ENCODE data around the gene PDE2A.

PDE2A gene

GRCh38 chr11:72614381-72614780, 59.8 kb downstream of the PDE2A start:
- TF ChIP-seq CTCF (conservative IDR thresholded peaks at IDR 0.05; ENCODE audit: low read depth), result no peak
- H3K27ac ChIP-seq, result no peak overlapping the region
- ChIA-PET POLR2A (ENCODE audit: low non-redundant PET) (no interaction called here), CTCF (no interaction called here)
- no peak for DNase-seq (ENCODE audit: low spot score)

GRCh38 chr11:72613977-72614376, 60.2 kb downstream of the PDE2A start:
- CTCF ChIA-PET, result interaction anchor here (0.6 kb wide), 2 partner anchors 35 to 69 kb away, joined by 4 to 6 read pairs; no protein-coding TSS in a partner anchor
- H3K27ac ChIP-seq, result no peak overlapping the region
- TF ChIP-seq CTCF (conservative IDR thresholded peaks at IDR 0.05; ENCODE audit: low read depth), result no peak
- DNase-seq (ENCODE audit: low spot score), result no peak
- POLR2A ChIA-PET (ENCODE audit: low non-redundant PET), result no interaction called here

GRCh38 chr11:72613450-72613849, 60.8 kb downstream of the PDE2A start:
- CTCF ChIA-PET, result interaction anchor here (0.6 kb wide), 2 partner anchors 34 to 69 kb away, joined by 4 to 6 read pairs; no protein-coding TSS in a partner anchor
- POLR2A ChIA-PET (ENCODE audit: low non-redundant PET), result no interaction called here
- DNase-seq (ENCODE audit: low spot score), result no peak
- TF ChIP-seq CTCF (conservative IDR thresholded peaks at IDR 0.05; ENCODE audit: low read depth), result no peak
- H3K27ac ChIP-seq, result no peak overlapping the region

GRCh38 chr11:72609476-72609875, 64.7 kb downstream of the PDE2A start:
- ChIA-PET POLR2A (ENCODE audit: low non-redundant PET) (no interaction called here), CTCF (interaction anchor here (0.9 kb wide), 1 partner anchor 12 kb away, joined by 3 read pairs; no protein-coding TSS in a partner anchor)
- no peak for DNase-seq (ENCODE audit: low spot score)
- H3K27ac ChIP-seq, result no peak overlapping the region
- TF ChIP-seq CTCF (conservative IDR thresholded peaks at IDR 0.05; ENCODE audit: low read depth), result no peak

GRCh38 chr11:72609045-72609444, 65.2 kb downstream of the PDE2A start:
- no peak for DNase-seq (ENCODE audit: low spot score)
- no peak overlapping the region for H3K27ac ChIP-seq
- POLR2A ChIA-PET (ENCODE audit: low non-redundant PET), result no interaction called here
- TF ChIP-seq CTCF (conservative IDR thresholded peaks at IDR 0.05; ENCODE audit: low read depth), result no peak
- CTCF ChIA-PET, result interaction anchor here (0.9 kb wide), 1 partner anchor 12 kb away, joined by 3 read pairs; no protein-coding TSS in a partner anchor

- POLR2A ChIA-PET (ENCODE audit: low non-redundant PET), result no interaction called here
Observed at GRCh38 chr11:72607496-72607895, 66.7 kb downstream of the PDE2A start.

More at GRCh38 chr11:72607496-72607895, 66.7 kb downstream of the PDE2A start:
- TF ChIP-seq CTCF (conservative IDR thresholded peaks at IDR 0.05; ENCODE audit: low read depth), result no peak
- no peak for DNase-seq (ENCODE audit: low spot score)
- CTCF ChIA-PET, result no interaction called here
- no peak overlapping the region for H3K27ac ChIP-seq
